Urothelium cell line (cell line): ENCODE results near the gene NLRX1.
A peak's percentile ranks its signal among the peaks of the same experiment; 100 is the strongest.
"Not testable (repeated sequence)": the region's sequence is repeated elsewhere in the genome, so short reads cannot be mapped to it uniquely, and the experiment has no call there.

Experiments used
- DNase-seq: peaks from one replicate; pipeline ENCODE4 v3.0.0; 2011; ENCODE audit warnings: low spot score, mixed read lengths
- FAIRE-seq: peaks from 2 replicates; lab custom pipeline; 2011; peaks lifted over from hg19 to GRCh38; lab: Jason Lieb, UNC

Gene NLRX1

GRCh38 chr11:119168471-119169281 lies at the start of gene NLRX1:
NLRX1 (plus strand) TSS chr11:119168725; CDS start chr11:119171404, 2,679 bp downstream.
- no peak for FAIRE-seq
- peak; percentile 89 for DNase-seq

GRCh38 chr11:119118946-119119345 lies 49.6 kb upstream of the NLRX1 start:
- FAIRE-seq, result no peak
- no peak for DNase-seq

- FAIRE-seq (no peak), DNase-seq (no peak)
These were observed 47.9 kb upstream of the NLRX1 start for GRCh38 chr11:119120639-119121007.

- peak; percentile 85 for FAIRE-seq
- DNase-seq, result peak; percentile 96
These were observed 47.3 kb upstream of the NLRX1 start, which contains the start of gene HINFP for GRCh38 chr11:119121008-119121810. HINFP (plus strand) TSS chr11:119121580; CDS start chr11:119126945, 5,365 bp downstream.

GRCh38 chr11:119121811-119122124 lies 46.8 kb upstream of the NLRX1 start:
- FAIRE-seq (no peak), DNase-seq (no peak)

- no peak for DNase-seq
- no peak for FAIRE-seq
These were observed 42.7 kb upstream of the NLRX1 start for GRCh38 chr11:119125821-119126220.

- DNase-seq (no peak), FAIRE-seq (no peak)
These were observed 41.8 kb upstream of the NLRX1 start for GRCh38 chr11:119126675-119127268.

GRCh38 chr11:119130662-119131061 lies 37.9 kb upstream of the NLRX1 start:
- FAIRE-seq, result no peak
- no peak for DNase-seq

GRCh38 chr11:119134389-119134978 lies 34.0 kb upstream of the NLRX1 start:
- FAIRE-seq, result no peak
- DNase-seq, result no peak

GRCh38 chr11:119139276-119139675 lies 29.2 kb upstream of the NLRX1 start:
- not testable (repeated sequence) for FAIRE-seq

GRCh38 chr11:119144825-119145486 lies 23.6 kb upstream of the NLRX1 start:
- FAIRE-seq, result no peak
- DNase-seq, result peak; percentile 80

More at GRCh38 chr11:119139276-119139675, 29.2 kb upstream of the NLRX1 start:
- not testable (repeated sequence) for DNase-seq

GRCh38 chr11:119145551-119145950 lies 23.0 kb upstream of the NLRX1 start:
- DNase-seq (no peak), FAIRE-seq (no peak)

- no peak for DNase-seq
- FAIRE-seq, result no peak
These were observed 20.8 kb upstream of the NLRX1 start for GRCh38 chr11:119147604-119148333.

GRCh38 chr11:119148720-119149017 lies 19.9 kb upstream of the NLRX1 start:
- FAIRE-seq (no peak), DNase-seq (no peak)

GRCh38 chr11:119149018-119149785 lies 19.3 kb upstream of the NLRX1 start, which contains the start of gene ABCG4:
ABCG4 (plus strand) TSS chr11:119149052; CDS start chr11:119149966, 914 bp downstream.
- peak; percentile 34 for DNase-seq
- no peak for FAIRE-seq

- no peak for DNase-seq
- FAIRE-seq, result no peak
These were observed 18.7 kb upstream of the NLRX1 start for GRCh38 chr11:119149786-119150275.

GRCh38 chr11:119152043-119152442 lies 16.5 kb upstream of the NLRX1 start:
- DNase-seq (no peak), FAIRE-seq (no peak)

GRCh38 chr11:119152604-119153003 lies 15.9 kb upstream of the NLRX1 start:
- DNase-seq, result no peak
- FAIRE-seq, result no peak
